ENCODE data around the gene CLDN24.
"Not testable (repeated sequence)": the region's sequence is repeated elsewhere in the genome, so short reads cannot be mapped to it uniquely, and the experiment has no call there.

Gene CLDN24

GRCh38 chr4:183345261-183345660 is 23.0 kb upstream of the CLDN24 start:
- DNase-seq: no peak

GRCh38 chr4:183344523-183345255 is 22.5 kb upstream of the CLDN24 start:
- DNase-seq: no peak

GRCh38 chr4:183343730-183344129 is 21.5 kb upstream of the CLDN24 start:
- no peak for DNase-seq

GRCh38 chr4:183342541-183343533 is 20.6 kb upstream of the CLDN24 start:
- DNase-seq: no peak

GRCh38 chr4:183337833-183338232 is 15.6 kb upstream of the CLDN24 start:
- DNase-seq: no peak

- no peak for DNase-seq
These were observed 15.1 kb upstream of the CLDN24 start for GRCh38 chr4:183337349-183337748.

GRCh38 chr4:183335369-183335940 is 13.2 kb upstream of the CLDN24 start:
- DNase-seq: no peak

- no peak for DNase-seq
These were observed 11.8 kb upstream of the CLDN24 start for GRCh38 chr4:183333983-183334382.

GRCh38 chr4:183333202-183333601 is 11.0 kb upstream of the CLDN24 start:
- DNase-seq: no peak

GRCh38 chr4:183332447-183332846 is 10.2 kb upstream of the CLDN24 start:
- DNase-seq: no peak

- no peak for DNase-seq
These were observed 8.6 kb upstream of the CLDN24 start for GRCh38 chr4:183330841-183331240.

- no peak for DNase-seq
These were observed 7.9 kb upstream of the CLDN24 start for GRCh38 chr4:183329954-183330742.

GRCh38 chr4:183329244-183329643 is 7.0 kb upstream of the CLDN24 start:
- DNase-seq: no peak

- no peak for DNase-seq
These were observed 6.6 kb upstream of the CLDN24 start for GRCh38 chr4:183328832-183329231.

- DNase-seq: no peak
These were observed 5.6 kb upstream of the CLDN24 start for GRCh38 chr4:183327827-183328226.

- no peak for DNase-seq
These were observed 4.6 kb upstream of the CLDN24 start for GRCh38 chr4:183326853-183327252.

GRCh38 chr4:183326387-183326786 is 4.2 kb upstream of the CLDN24 start:
- not testable (repeated sequence) for DNase-seq

- no peak for DNase-seq
These were observed 2.4 kb upstream of the CLDN24 start for GRCh38 chr4:183324619-183325018.

- DNase-seq: not testable (repeated sequence)
These were observed 1.8 kb upstream of the CLDN24 start for GRCh38 chr4:183324056-183324455.

GRCh38 chr4:183323295-183323694 is 1.1 kb upstream of the CLDN24 start:
- no peak for DNase-seq

- no peak for DNase-seq
These were observed 710 bp downstream of the CLDN24 start for GRCh38 chr4:183321516-183321915.

GRCh38 chr4:183321079-183321478 is 1.1 kb downstream of the CLDN24 start:
- DNase-seq: no peak
